NCI-H2227 (cell line): Measurements from ENCODE around the gene LHX3.
"Not testable (repeated sequence)": the region's sequence is repeated elsewhere in the genome, so short reads cannot be mapped to it uniquely, and the experiment has no call there.

Experiments
- DNase-seq: peaks from one replicate; lab custom pipeline; 2025; ENCODE audit not compliant: unreplicated experiment; lab: John Stamatoyannopoulos, UW

LHX3 gene

GRCh38 chr9:136242248-136242647 lies 37.3 kb upstream of the LHX3 start:
- DNase-seq = no peak

GRCh38 chr9:136241542-136241941 lies 36.6 kb upstream of the LHX3 start:
- DNase-seq = no peak

GRCh38 chr9:136240941-136241340 lies 36.0 kb upstream of the LHX3 start:
- no peak for DNase-seq

GRCh38 chr9:136239983-136240330 lies 35.0 kb upstream of the LHX3 start:
- no peak for DNase-seq

GRCh38 chr9:136239135-136239982 lies 34.4 kb upstream of the LHX3 start:
- no peak for DNase-seq

GRCh38 chr9:136238342-136238732 lies 33.4 kb upstream of the LHX3 start:
- DNase-seq = no peak

- no peak for DNase-seq
Observed at GRCh38 chr9:136237486-136238341, 32.8 kb upstream of the LHX3 start.

- DNase-seq = not testable (repeated sequence)
Observed at GRCh38 chr9:136236471-136237410, 31.8 kb upstream of the LHX3 start.

GRCh38 chr9:136235709-136236455 lies 31.0 kb upstream of the LHX3 start:
- no peak for DNase-seq

GRCh38 chr9:136235171-136235570 lies 30.2 kb upstream of the LHX3 start:
- DNase-seq = no peak

- no peak for DNase-seq
Observed at GRCh38 chr9:136234597-136234996, 29.7 kb upstream of the LHX3 start.

- DNase-seq = no peak
Observed at GRCh38 chr9:136233868-136234267, 28.9 kb upstream of the LHX3 start.

- no peak for DNase-seq
Observed at GRCh38 chr9:136233411-136233810, 28.5 kb upstream of the LHX3 start.

GRCh38 chr9:136232969-136233368 lies 28.0 kb upstream of the LHX3 start:
- DNase-seq = no peak

- no peak for DNase-seq
Observed at GRCh38 chr9:136231478-136232297, 26.8 kb upstream of the LHX3 start.

GRCh38 chr9:136230773-136231172 lies 25.8 kb upstream of the LHX3 start:
- DNase-seq = no peak

GRCh38 chr9:136230365-136230764 lies 25.4 kb upstream of the LHX3 start:
- DNase-seq = no peak

- DNase-seq = no peak
Observed at GRCh38 chr9:136229096-136230065, 24.5 kb upstream of the LHX3 start.
